ENCODE measurements around the gene CDC42.

- no peak for TF ChIP-seq CTCF (IDR thresholded peaks at IDR 0.05; ENCODE audit: poor library complexity, severe bottlenecking)
- TF ChIP-seq POLR2AphosphoS5 (IDR thresholded peaks at IDR 0.05) = no peak
- TF ChIP-seq EZH2 (IDR thresholded peaks at IDR 0.05; ENCODE audit: borderline replicate concordance, insufficient read depth, low read length, poor library complexity, severe bottlenecking) = no peak
- no peak for TF ChIP-seq SMC3 (conservative IDR thresholded peaks at IDR 0.05; ENCODE audit: poor library complexity)
- TF ChIP-seq REST (IDR thresholded peaks at IDR 0.05; ENCODE audit: borderline replicate concordance) = no peak
- no peak for TF ChIP-seq RAD21 (conservative IDR thresholded peaks at IDR 0.05)
- TF ChIP-seq EP300 (conservative IDR thresholded peaks at IDR 0.05; ENCODE audit: poor library complexity, severe bottlenecking) = no peak
- TF ChIP-seq TAF1 (IDR thresholded peaks at IDR 0.05; ENCODE audit: low read depth) = no peak
- no peak for TF ChIP-seq MXI1 (conservative IDR thresholded peaks at IDR 0.05; ENCODE audit: poor library complexity, severe bottlenecking)
Measured at GRCh38 chr1:22056043-22056442, 3.5 kb downstream of the CDC42 start.

All from neural cell (in vitro differentiated cells).